Activated T-cell treated with anti-CD3 and anti-CD28 coated beads, Interleukin-2, amount 50 U/mL, for 72 hours (primary cell): ENCODE data around the gene PRKG2. TPM values are rescaled to one million over a fixed set of nuclear protein-coding genes. Genes with fewer than 3 reads are reported as not detected.

Source experiments
- ATAC-seq, 2 donors: fragments of 150-1000 bp; cut with Tn5 transposase; replicated peaks in 1 of 2; 2 replicates each; pipeline ENCODE4 v1.10.0; 2021; ENCODE audit warnings: moderate library complexity in 2 of 2, mild to moderate bottlenecking in 1 of 2
- DNase-seq, 2 donors: peaks; one replicate each; pipeline ENCODE4 v3.0.0; 2021 to 2022; ENCODE audit warnings: mixed read lengths in 1 of 2
- H3K27ac Mint-ChIP-seq: one replicate; pipeline ENCODE4 v1.8.0; 2022; ENCODE audit warnings: mild to moderate bottlenecking, moderate library complexity, mixed read lengths
- H3K27me3 Mint-ChIP-seq: one replicate; pipeline ENCODE4 v1.8.0; 2022; ENCODE audit warnings: low read depth, mixed read lengths
- H3K36me3 Mint-ChIP-seq, 2 donors: one replicate each; pipeline ENCODE4 v1.8.0; 2022; ENCODE audit warnings: mixed read lengths in 2 of 2, mild to moderate bottlenecking in 1 of 2; ENCODE audit not compliant: insufficient read depth in 2 of 2
- H3K4me1 Mint-ChIP-seq: one replicate; pipeline ENCODE4 v1.8.0; 2022; ENCODE audit warnings: low read depth, mixed read lengths
- H3K4me3 Mint-ChIP-seq, 2 donors: one replicate each; pipeline ENCODE4 v1.8.0; 2022; ENCODE audit warnings: mild to moderate bottlenecking in 2 of 2, mixed read lengths in 2 of 2, moderate library complexity in 2 of 2
- H3K9me3 Mint-ChIP-seq, 2 donors: one replicate each; pipeline ENCODE4 v1.8.0; 2022; ENCODE audit warnings: mixed read lengths in 2 of 2
- total RNA-seq, 2 donors: library from RNA; stranded (reverse); gene quantifications; one replicate each; pipeline ENCODE4 v1.2.3, GENCODE V29; 2022

Gene PRKG2
- total RNA-seq, 2 donors from 2014 or later, result 0.62 TPM; not detected in 1

DNA sequence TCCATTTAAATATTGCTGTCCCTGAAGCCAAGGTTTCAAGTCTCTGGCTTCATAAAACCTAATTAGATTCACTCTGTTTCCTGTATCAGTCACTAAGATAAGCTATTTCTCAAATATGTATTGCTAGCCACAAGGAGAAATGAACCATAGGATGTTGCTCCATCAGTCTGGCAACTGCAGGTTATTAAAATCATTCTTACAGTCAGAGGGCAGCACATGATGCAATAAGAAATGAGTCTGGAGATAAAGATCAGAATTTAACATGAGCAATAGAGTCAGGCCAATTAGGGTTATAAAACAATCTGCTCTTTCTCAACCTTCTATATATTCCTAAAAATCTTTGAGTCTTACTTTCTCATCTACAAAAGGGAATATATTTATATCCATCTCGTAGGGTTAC, 7.2 kb downstream of the PRKG2 start:
- H3K27me3 Mint-ChIP-seq, result peaks cover 44% of the 10 kb centered on the region
- ATAC-seq (no peak), DNase-seq (no peak)
- H3K36me3 Mint-ChIP-seq, result peaks cover 0 to 2% of the 10 kb centered on the region in 2 donors
- no peak overlapping the region for H3K27ac Mint-ChIP-seq
- peaks cover 4 to 5% of the 10 kb centered on the region in 2 donors for H3K9me3 Mint-ChIP-seq
- no peak overlapping the region for H3K4me3 Mint-ChIP-seq
- no peaks in the 10 kb centered on the region for H3K4me1 Mint-ChIP-seq

DNA sequence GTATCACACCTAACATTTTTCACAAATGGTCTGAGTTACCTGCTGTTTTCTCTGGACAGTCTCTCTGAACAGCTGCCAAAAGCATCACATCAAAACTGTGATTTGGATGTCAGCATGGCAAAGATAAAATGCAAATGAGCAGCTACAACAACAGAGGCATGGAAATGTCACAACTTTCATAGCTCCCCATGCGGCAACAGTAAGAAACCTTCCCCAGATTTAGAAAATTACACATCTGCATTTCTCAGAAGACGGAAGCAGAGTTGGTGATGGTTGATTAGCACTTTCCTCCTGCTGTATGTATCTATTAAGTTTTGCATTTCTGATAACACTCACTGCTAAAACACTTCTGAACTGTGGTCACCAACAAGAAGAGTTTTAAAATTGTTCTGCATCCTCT, 9.7 kb downstream of the PRKG2 start:
- Mint-ChIP-seq H3K36me3 (peaks cover 0 to 2% of the 10 kb centered on the region in 2 donors), H3K27ac (no peak overlapping the region), H3K9me3 (peaks cover 4 to 5% of the 10 kb centered on the region in 2 donors), H3K4me3 (no peak overlapping the region), H3K4me1 (no peaks in the 10 kb centered on the region), H3K27me3 (peaks cover 30% of the 10 kb centered on the region)
- DNase-seq (no peak), ATAC-seq (no peak)

DNA sequence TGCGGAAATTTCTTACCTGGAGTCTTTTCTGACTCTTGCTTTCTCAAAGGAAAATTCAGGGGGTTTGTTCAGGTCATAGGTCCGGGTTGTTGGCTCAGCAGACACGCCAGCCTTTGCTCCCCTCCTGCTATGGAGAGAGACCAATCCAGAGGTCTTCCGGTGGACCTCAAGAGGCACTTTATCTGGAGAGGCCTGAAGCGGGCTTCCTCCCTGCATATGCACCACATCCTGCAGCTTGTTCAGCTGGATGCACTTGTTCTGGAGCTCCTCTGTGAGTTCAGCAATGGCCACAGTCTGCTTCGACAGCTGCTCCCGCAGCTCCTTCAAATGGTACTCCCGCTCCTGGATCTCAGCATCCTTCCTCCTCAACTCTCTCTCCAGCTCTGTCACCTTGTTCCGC, 10.5 kb downstream of the PRKG2 start:
- no peak overlapping the region for H3K4me3 Mint-ChIP-seq
- DNase-seq, result no peak
- H3K27ac Mint-ChIP-seq, result no peak overlapping the region
- H3K27me3 Mint-ChIP-seq, result peaks cover 23% of the 10 kb centered on the region
- ATAC-seq, result no peak
- H3K9me3 Mint-ChIP-seq, result peaks cover 2 to 5% of the 10 kb centered on the region in 2 donors
- no peaks in the 10 kb centered on the region for H3K36me3 Mint-ChIP-seq
- H3K4me1 Mint-ChIP-seq, result no peaks in the 10 kb centered on the region

DNA sequence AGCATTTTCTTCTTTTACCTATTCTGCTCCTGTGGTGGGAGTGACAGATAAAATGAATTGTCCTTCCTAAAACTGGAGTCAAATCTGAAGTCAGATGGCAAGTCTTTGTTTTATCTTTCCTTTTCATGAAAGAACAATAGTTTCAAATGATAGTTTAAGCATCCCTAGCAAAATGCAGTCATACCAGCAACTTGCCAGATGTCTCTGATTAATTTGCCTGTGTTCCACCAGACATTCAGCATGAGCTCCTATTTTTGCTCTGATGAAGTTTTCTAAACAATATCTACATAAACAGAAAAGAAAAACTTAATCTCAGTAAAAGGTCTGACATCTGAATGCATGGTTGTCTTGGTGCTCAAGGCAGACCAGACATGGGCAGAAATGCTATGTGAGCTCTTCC, 15.2 kb downstream of the PRKG2 start:
- Mint-ChIP-seq H3K9me3 (no peaks in the 10 kb centered on the region), H3K36me3 (no peaks in the 10 kb centered on the region), H3K4me3 (no peak overlapping the region), H3K4me1 (no peaks in the 10 kb centered on the region), H3K27me3 (peaks cover 10% of the 10 kb centered on the region), H3K27ac (no peak overlapping the region)
- ATAC-seq (no peak), DNase-seq (no peak)

DNA sequence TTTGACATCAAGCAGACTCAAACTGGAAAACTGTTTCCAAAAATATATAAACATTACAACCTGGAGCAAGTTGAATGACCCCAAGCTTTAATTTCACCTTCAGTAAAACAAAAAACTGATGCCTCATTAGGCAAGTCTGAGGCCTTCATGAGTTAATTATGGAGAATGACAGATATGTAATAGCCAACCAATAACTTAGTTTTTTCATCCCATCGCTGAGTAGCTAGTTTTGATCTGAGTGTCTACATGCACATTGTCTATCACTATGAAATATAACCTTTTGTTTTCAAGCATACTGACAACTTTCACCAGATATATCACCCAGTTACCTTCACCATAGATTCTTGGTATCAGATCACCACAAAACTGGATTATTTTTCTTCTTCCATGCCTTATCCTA, 16.4 kb downstream of the PRKG2 start:
- no peaks in the 10 kb centered on the region for H3K9me3 Mint-ChIP-seq
- DNase-seq (no peak), ATAC-seq (peak in 1 of 2 donors; percentile 23)
- peaks cover 8% of the 10 kb centered on the region for H3K27me3 Mint-ChIP-seq
- H3K27ac Mint-ChIP-seq, result no peak overlapping the region
- no peak overlapping the region for H3K4me3 Mint-ChIP-seq
- H3K36me3 Mint-ChIP-seq, result no peaks in the 10 kb centered on the region
- H3K4me1 Mint-ChIP-seq, result no peaks in the 10 kb centered on the region

DNA sequence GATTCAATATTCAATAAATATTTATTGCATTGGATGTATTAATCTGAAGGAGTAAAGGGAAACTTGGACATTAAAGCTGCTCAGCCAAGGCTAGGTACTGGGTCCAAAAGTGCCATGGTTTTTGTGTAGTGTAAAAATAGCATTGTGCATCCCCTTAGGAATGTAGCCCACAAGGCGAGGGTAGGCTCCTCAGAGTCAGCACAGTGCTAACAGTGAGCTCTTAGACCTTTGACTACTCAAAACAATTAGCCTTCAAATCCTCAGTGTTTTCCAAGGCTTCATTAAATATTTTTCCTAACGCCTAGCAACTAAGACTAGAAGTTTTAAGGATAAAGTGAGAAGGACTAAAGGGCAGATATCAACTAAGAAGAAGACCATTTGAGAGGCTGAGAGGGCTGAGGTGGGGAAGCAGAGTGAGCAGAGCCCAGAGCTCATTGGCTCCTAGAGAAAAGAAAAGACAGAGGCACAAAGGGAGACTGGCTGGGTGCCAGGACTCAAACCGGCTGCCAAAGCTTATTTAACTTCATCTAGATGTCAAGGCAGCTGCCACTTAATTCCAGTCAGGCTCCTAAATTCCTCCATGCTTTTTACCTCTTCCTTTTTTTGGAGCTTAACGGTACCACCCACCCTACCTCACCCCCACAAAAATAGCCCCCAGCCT, 17.0 kb downstream of the PRKG2 start:
- Mint-ChIP-seq H3K4me3 (no peak overlapping the region), H3K36me3 (no peaks in the 10 kb centered on the region), H3K9me3 (no peaks in the 10 kb centered on the region), H3K27ac (no peak overlapping the region), H3K4me1 (no peaks in the 10 kb centered on the region), H3K27me3 (peaks cover 6% of the 10 kb centered on the region)
- DNase-seq (no peak), ATAC-seq (no peak)

DNA sequence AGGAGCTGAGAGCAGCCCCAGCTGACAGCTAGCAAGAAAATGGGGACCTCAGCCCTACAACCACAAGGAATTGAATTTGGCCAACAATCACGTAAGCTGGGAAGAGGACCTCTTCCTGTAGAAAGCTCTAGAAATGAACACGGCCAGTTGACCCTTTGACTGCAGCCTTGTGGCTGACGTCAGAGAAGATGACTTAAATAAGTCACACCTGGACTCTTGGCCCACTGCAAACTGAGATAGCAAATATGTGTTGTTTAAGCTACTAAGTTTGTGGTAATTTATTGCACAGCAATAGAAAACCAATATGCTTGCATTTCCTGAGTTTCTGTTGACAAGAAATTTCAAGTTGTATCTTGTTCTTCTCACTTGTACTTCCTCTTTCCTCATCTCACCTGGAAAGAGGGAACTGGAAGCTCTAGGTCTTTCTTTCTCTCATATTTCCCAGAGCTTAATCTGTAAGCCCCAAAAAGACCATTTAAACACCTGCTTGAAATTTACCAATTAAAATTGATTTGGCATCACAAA, 18.8 kb downstream of the PRKG2 start:
- H3K27me3 Mint-ChIP-seq, result peaks cover 6% of the 10 kb centered on the region
- H3K27ac Mint-ChIP-seq, result no peak overlapping the region
- no peaks in the 10 kb centered on the region for H3K9me3 Mint-ChIP-seq
- DNase-seq (no peak), ATAC-seq (no peak)
- H3K4me3 Mint-ChIP-seq, result no peak overlapping the region
- no peaks in the 10 kb centered on the region for H3K36me3 Mint-ChIP-seq
- no peaks in the 10 kb centered on the region for H3K4me1 Mint-ChIP-seq

DNA sequence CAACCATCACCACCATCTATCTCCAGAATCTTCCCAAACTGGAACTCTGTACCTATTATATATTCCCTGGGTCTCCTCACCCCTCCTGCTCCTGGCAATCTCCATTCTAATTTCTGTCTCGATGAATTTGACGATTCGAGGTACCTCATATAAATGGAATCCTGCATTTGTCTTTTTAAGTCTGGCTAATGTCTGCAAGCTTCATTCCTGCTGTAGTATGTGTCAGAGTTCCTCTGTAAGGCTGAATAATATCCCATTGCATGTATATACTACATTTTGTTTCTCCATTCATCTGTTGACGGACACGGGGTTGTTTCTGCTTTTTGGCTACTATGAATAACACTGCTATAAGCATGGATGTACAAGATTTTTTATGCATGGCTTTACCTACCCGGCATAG, 19.5 kb downstream of the PRKG2 start:
- Mint-ChIP-seq H3K27me3 (peaks cover 6% of the 10 kb centered on the region), H3K9me3 (peaks cover 0 to 2% of the 10 kb centered on the region in 2 donors), H3K4me1 (no peaks in the 10 kb centered on the region), H3K27ac (no peak overlapping the region), H3K36me3 (no peaks in the 10 kb centered on the region), H3K4me3 (no peak overlapping the region)
- no peak for ATAC-seq
- DNase-seq, result no peak

DNA sequence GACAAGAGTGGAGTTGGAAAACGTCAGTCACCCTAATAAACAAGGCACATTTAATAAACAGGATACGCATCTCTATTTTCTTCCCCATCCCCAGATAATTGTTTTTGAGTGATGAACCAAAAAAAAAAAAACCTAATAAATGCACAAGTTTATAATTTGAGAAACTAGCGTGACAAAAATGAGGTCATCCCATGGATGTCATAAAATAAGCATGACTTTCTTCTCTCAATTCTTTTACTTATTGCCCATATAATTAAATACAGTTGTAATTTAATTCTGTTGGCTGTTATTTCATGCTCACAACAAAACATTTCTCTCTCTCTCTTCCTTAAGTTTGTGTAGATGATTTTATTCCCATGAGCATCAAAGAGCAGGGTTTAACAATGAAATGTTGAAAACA, 20.7 kb downstream of the PRKG2 start:
- Mint-ChIP-seq H3K27ac (no peak overlapping the region), H3K9me3 (peaks cover 0 to 4% of the 10 kb centered on the region in 2 donors), H3K4me1 (no peaks in the 10 kb centered on the region), H3K27me3 (peaks cover 6% of the 10 kb centered on the region), H3K4me3 (no peak overlapping the region), H3K36me3 (no peaks in the 10 kb centered on the region)
- no peak for DNase-seq
- ATAC-seq, result no peak

DNA sequence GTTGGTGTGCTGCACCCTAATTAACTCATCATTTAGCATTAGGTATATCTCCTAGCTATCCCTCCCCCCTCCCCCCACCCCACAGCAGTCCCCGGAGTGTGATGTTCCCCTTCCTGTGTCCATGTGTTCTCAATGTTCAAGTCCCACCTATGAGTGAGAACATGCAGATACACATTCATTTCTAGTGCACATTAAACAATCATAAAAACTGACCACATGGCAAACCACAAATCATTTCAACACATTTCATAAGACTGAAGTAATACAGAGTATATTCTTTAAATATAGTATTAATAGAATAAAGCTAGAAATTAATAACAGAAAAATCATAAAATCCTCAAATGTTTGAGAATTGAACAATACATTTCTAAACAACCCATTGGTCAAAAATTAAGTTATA, 34.1 kb downstream of the PRKG2 start:
- Mint-ChIP-seq H3K4me3 (no peak overlapping the region), H3K4me1 (no peaks in the 10 kb centered on the region), H3K9me3 (peaks cover 0 to 6% of the 10 kb centered on the region in 2 donors), H3K36me3 (no peaks in the 10 kb centered on the region), H3K27me3 (peaks cover 6% of the 10 kb centered on the region), H3K27ac (no peak overlapping the region)
- DNase-seq, result no peak
- ATAC-seq, result no peak

DNA sequence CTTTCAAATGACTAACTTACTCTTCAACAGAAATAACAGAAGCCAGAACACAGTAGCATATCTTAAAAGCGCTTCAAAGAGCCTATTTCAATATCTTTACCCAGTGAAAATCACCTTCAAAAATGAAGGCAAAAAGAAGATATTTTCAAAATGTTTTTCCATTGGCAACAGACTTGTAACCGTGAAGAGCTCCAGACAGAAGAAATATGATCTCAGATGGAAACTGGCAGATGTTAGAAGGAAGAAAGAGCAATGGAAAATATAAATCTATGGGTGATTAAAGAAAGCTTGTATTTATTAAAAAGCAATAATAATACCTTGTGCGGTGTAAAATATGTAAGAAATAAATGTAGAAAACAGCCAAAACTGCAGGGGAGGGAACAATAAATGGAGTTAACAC, 35.7 kb downstream of the PRKG2 start:
- H3K27me3 Mint-ChIP-seq, result peaks cover 6% of the 10 kb centered on the region

DNA sequence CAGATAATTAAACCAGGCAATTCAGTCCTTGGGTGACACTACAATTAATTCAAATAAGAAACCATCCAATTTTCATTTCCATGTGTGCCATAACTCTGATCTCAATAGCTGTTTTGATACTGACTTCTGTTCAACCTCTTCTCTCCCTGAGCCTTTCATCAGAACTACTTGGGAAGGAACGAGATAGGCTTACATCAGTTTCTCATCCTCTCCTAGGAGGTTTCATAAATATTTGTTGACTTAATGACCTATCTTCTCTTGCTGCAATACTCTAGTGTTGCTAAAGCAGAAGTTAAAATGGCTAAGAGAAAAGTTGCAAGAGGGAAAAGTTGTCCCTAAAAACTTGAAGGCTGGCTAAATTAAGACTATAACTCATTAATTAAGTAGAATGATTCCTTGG, 41.8 kb downstream of the PRKG2 start:
- Mint-ChIP-seq H3K36me3 (no peaks in the 10 kb centered on the region), H3K4me1 (no peaks in the 10 kb centered on the region), H3K27ac (no peak overlapping the region), H3K27me3 (peaks cover 5% of the 10 kb centered on the region), H3K9me3 (peaks cover 0 to 1% of the 10 kb centered on the region in 2 donors), H3K4me3 (no peak overlapping the region)
- DNase-seq (no peak), ATAC-seq (no peak)

More for the DNA sequence above, 35.7 kb downstream of the PRKG2 start:
- Mint-ChIP-seq H3K27ac (no peak overlapping the region), H3K36me3 (no peaks in the 10 kb centered on the region), H3K9me3 (peaks cover 0 to 4% of the 10 kb centered on the region in 2 donors), H3K4me3 (no peak overlapping the region), H3K4me1 (no peaks in the 10 kb centered on the region)
- ATAC-seq, result no peak
- DNase-seq, result no peak

DNA sequence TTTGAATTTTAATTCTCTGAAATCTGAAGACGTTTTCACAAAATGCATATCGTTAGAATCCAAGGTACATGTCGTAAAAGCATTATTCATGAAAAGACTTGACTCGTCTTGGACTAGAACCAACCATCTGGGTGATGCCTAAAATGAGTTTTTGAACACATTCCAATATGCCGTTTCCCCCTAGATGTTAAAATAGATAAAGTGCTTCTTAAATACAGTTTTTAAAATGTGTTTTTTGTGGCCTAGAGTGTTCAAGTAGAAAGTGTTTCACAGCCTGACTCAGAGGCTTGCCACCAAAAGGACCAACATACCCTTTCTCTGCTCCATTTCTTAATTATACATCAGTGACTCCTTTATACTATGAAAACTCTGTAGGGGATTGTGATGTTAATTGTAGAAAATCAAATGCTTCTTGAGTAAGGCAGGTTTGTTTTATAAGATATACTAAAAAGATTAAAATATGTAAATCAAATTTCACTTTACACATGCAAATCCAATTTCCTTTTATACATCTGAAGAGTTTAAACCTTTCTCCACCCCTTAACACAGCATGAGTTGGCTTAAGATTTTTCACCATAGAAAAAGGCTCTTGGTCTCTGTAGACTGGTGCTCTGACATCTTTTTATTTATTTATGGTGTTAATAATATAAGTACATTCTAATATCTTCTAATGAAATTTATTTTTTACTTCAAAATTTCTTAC, 48.4 kb downstream of the PRKG2 start:
- H3K4me3 Mint-ChIP-seq, result no peak overlapping the region
- DNase-seq (no peak), ATAC-seq (peak in 1 of 2 donors; percentile 25)
- H3K9me3 Mint-ChIP-seq, result no peaks in the 10 kb centered on the region
- no peaks in the 10 kb centered on the region for H3K36me3 Mint-ChIP-seq
- H3K27ac Mint-ChIP-seq, result no peak overlapping the region
- H3K4me1 Mint-ChIP-seq, result peaks cover 7% of the 10 kb centered on the region
- peaks cover 10% of the 10 kb centered on the region for H3K27me3 Mint-ChIP-seq
